Mesothelial cell of epicardium (in vitro differentiated cells): Measurements from ENCODE around the gene SULT6B1. TPM values are rescaled to one million over a fixed set of nuclear protein-coding genes. Genes with fewer than 3 reads are reported as not detected.
"Not testable (repeated sequence)": the region's sequence is repeated elsewhere in the genome, so short reads cannot be mapped to it uniquely, and the experiment has no call there.

Experiments
- DNase-seq, 2 experiments: peaks; one replicate each; pipeline ENCODE4 v3.0.0; 2021; ENCODE audit warnings: low spot score in 2 of 2; ENCODE audit not compliant: unreplicated experiment in 2 of 2
- H3K27ac Mint-ChIP-seq: 2 replicates; pipeline ENCODE4 v1.8.0; 2021; ENCODE audit warnings: mixed read lengths
- H3K27me3 Mint-ChIP-seq: 2 replicates; pipeline ENCODE4 v1.8.0; 2021; ENCODE audit warnings: low read depth, mixed read lengths
- H3K36me3 Mint-ChIP-seq: 2 replicates; pipeline ENCODE4 v1.8.0; 2021; ENCODE audit warnings: mixed read lengths
- H3K4me1 Mint-ChIP-seq: 2 replicates; pipeline ENCODE4 v1.8.0; 2021; ENCODE audit warnings: mixed read lengths
- H3K4me3 Mint-ChIP-seq: 2 replicates; pipeline ENCODE4 v1.8.0; 2021; ENCODE audit warnings: mild to moderate bottlenecking, moderate library complexity, mixed read lengths
- H3K9me3 Mint-ChIP-seq: 2 replicates; pipeline ENCODE4 v1.8.0; 2021; ENCODE audit warnings: mixed read lengths
- CTCF ChIP-seq: fragments of 200-600 bp; sonication (generic); IDR thresholded peaks from one replicate; pipeline ENCODE4 v1.5.0; 2021; ENCODE audit warnings: antibody characterized with exemption; ENCODE audit not compliant: unreplicated experiment
- total RNA-seq: library from RNA; stranded (reverse); gene quantifications from 3 replicates; pipeline ENCODE4 v1.2.1, GENCODE V29; 2021

The SULT6B1 gene
- total RNA-seq, 1 donor from 2014 or later: not detected

- DNase-seq: no peak
- peak overlapping the region; percentile 54 for H3K27ac Mint-ChIP-seq
- peaks cover 60% of the 10 kb centered on the region for H3K36me3 Mint-ChIP-seq
- H3K4me1 Mint-ChIP-seq: peaks cover 6% of the 10 kb centered on the region
- H3K4me3 Mint-ChIP-seq: no peak overlapping the region
- no peak for TF ChIP-seq CTCF
- H3K27me3 Mint-ChIP-seq: no peaks in the 10 kb centered on the region
- H3K9me3 Mint-ChIP-seq: peaks cover 27% of the 10 kb centered on the region
Measured at GRCh38 chr2:37211939-37212338, 23.5 kb upstream of the SULT6B1 start.

GRCh38 chr2:37211212-37211611 is 22.7 kb upstream of the SULT6B1 start:
- no peaks in the 10 kb centered on the region for H3K27me3 Mint-ChIP-seq

GRCh38 chr2:37206760-37207159 is 18.3 kb upstream of the SULT6B1 start:
- not testable (repeated sequence) for H3K27me3 Mint-ChIP-seq, H3K4me1 Mint-ChIP-seq, DNase-seq, H3K4me3 Mint-ChIP-seq, H3K27ac Mint-ChIP-seq
- H3K36me3 Mint-ChIP-seq: peaks cover 77% of the 10 kb centered on the region
- peaks cover 34% of the 10 kb centered on the region for H3K9me3 Mint-ChIP-seq

More at GRCh38 chr2:37211212-37211611, 22.7 kb upstream of the SULT6B1 start:
- DNase-seq: no peak
- H3K36me3 Mint-ChIP-seq: peaks cover 60% of the 10 kb centered on the region
- no peak for TF ChIP-seq CTCF
- no peak overlapping the region for H3K4me3 Mint-ChIP-seq
- peak overlapping the region; percentile 54 for H3K27ac Mint-ChIP-seq
- peaks cover 6% of the 10 kb centered on the region for H3K4me1 Mint-ChIP-seq
- peaks cover 27% of the 10 kb centered on the region for H3K9me3 Mint-ChIP-seq

GRCh38 chr2:37205689-37206341 is 17.3 kb upstream of the SULT6B1 start:
- Mint-ChIP-seq H3K27me3 (no peaks in the 10 kb centered on the region), H3K4me1 (no peaks in the 10 kb centered on the region), H3K36me3 (peaks cover 77% of the 10 kb centered on the region), H3K27ac (no peak overlapping the region), H3K4me3 (no peak overlapping the region), H3K9me3 (peaks cover 34% of the 10 kb centered on the region)
- DNase-seq: no peak
- TF ChIP-seq CTCF: no peak

GRCh38 chr2:37205071-37205661 is 16.7 kb upstream of the SULT6B1 start:
- not testable (repeated sequence) for DNase-seq, H3K4me3 Mint-ChIP-seq, H3K4me1 Mint-ChIP-seq, H3K27ac Mint-ChIP-seq, H3K27me3 Mint-ChIP-seq
- Mint-ChIP-seq H3K9me3 (peaks cover 34% of the 10 kb centered on the region), H3K36me3 (peaks cover 74% of the 10 kb centered on the region)

- no peak for DNase-seq
- no peak for TF ChIP-seq CTCF
- Mint-ChIP-seq H3K36me3 (peaks cover 59% of the 10 kb centered on the region), H3K27ac (no peak overlapping the region), H3K4me3 (no peak overlapping the region), H3K4me1 (no peaks in the 10 kb centered on the region), H3K9me3 (peaks cover 22% of the 10 kb centered on the region), H3K27me3 (no peaks in the 10 kb centered on the region)
Measured at GRCh38 chr2:37203708-37204107, 15.2 kb upstream of the SULT6B1 start.
